HG03039 (cell line): ENCODE data around the gene KCNQ4.

Source experiments
- ATAC-seq: cut with Tn5 transposase; IDR thresholded peaks from one replicate; pipeline ENCODE4 v1.9.1; 2021; ENCODE audit warnings: mild to moderate bottlenecking, moderate library complexity; ENCODE audit not compliant: unreplicated experiment

Gene KCNQ4

DNA sequence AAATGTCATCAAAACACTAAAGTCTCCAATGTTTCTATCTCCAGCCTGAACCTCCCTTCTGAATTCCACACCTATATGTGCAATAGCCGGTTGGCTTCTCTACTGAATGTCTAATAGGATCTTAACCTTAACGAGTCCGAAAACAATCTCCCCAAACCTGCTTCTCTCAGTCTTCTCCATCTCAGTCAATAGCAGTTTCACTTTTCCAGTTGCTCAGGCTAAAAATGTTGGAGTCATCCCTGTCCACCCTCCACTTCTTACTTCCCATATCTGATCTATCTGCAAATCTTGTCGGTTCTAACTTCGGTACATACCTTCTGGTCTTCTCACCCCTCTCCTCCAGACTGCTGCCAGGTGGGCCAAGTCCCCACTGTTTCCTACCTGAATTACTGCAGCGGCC is 104.1 kb downstream of the KCNQ4 start:
- ATAC-seq = no peak
